Stomach (tissue), 9 donors: ENCODE data around the gene MPDU1. TPM values are rescaled to one million over a fixed set of nuclear protein-coding genes. Genes with fewer than 3 reads are reported as not detected.

Source experiments
- DNase-seq, 2 donors: peaks; one replicate each; pipeline versions ENCODE4 v3.0.0 to v3.0.0-alpha.2; 2013 to 2019
- H3K27ac ChIP-seq, 5 donors: fragments of 200-600 bp in 4 of 5; sonication (generic) in 4 of 5; one replicate each; pipeline ENCODE4 v1.5.1; 2013 to 2019; ENCODE audit warnings: mild to moderate bottlenecking in 1 of 5, moderate library complexity in 1 of 5
- H3K27me3 ChIP-seq, 3 donors: fragments of 200-600 bp; sonication (generic); one replicate each; pipeline ENCODE4 v1.5.1; 2017 to 2019; ENCODE audit warnings: mixed run types in 1 of 3
- H3K36me3 ChIP-seq, 4 donors: fragments of 200-600 bp; sonication (generic); 1 replicate in 3 of 4; 2 replicates in 1 of 4; pipeline ENCODE4 v1.5.1; 2016 to 2019
- H3K4me1 ChIP-seq, 4 donors: fragments of 200-600 bp; sonication (generic); one replicate each; pipeline ENCODE4 v1.5.1; 2016 to 2019
- H3K4me3 ChIP-seq, 4 donors: fragments of 200-600 bp; sonication (generic) in 3 of 4; one replicate each; pipeline ENCODE4 v1.5.1; 2016 to 2019; ENCODE audit warnings: mild to moderate bottlenecking in 1 of 4
- H3K9me3 ChIP-seq, 4 donors: fragments of 200-600 bp; sonication (generic); one replicate each; pipeline ENCODE4 v1.5.1; 2016 to 2019
- CTCF ChIP-seq, 7 experiments: fragments of 450-650 bp in 4 of 7; fragments of 200-600 bp in 3 of 7; sonication (generic) in 3 of 7; IDR thresholded peaks; one replicate each; pipeline ENCODE4 v1.5.1; 2016 to 2019; ENCODE audit warnings: antibody characterized with exemption in 7 of 7, control low read depth in 2 of 7, mild to moderate bottlenecking in 1 of 7
- EP300 ChIP-seq: sonication (generic); formaldehyde crosslinking; IDR thresholded peaks from one replicate; pipeline ENCODE4 v1.6.1; 2017; ENCODE audit warnings: antibody characterized with exemption
- POLR2A ChIP-seq, 4 donors: fragments of 450-650 bp; IDR thresholded peaks; one replicate each; pipeline ENCODE4 v1.6.1; 2016; ENCODE audit warnings: antibody characterized with exemption in 4 of 4, control low read depth in 2 of 4, mild to moderate bottlenecking in 1 of 4, moderate library complexity in 1 of 4
- POLR2AphosphoS5 ChIP-seq, 3 donors: sonication (generic); formaldehyde crosslinking; IDR thresholded peaks; one replicate each; pipeline ENCODE4 v1.6.1; 2016; ENCODE audit warnings: antibody characterized with exemption in 3 of 3
- WGBS, 5 donors: extraction: QIAGEN DNeasy Blood & Tissue Kit in 3 of 5; methylation state at CpG; one replicate each; pipeline versions ENCODE4 v1.1.5 to v1.1.7; 2013 to 2018; 5-methylcytosine and 5-hydroxymethylcytosine counted together
- intact Hi-C: fragments of 100-400 bp; cut with DNase I; formaldehyde crosslinking; loops from one replicate; pipeline ENCODE4 v1.15.1; 2023; ENCODE audit warnings: low total_unique reads
- polyA plus RNA-seq, 3 donors: library from polyadenylated mRNA; stranded (reverse); fragments of 200-250 nt; gene quantifications; one replicate each; pipeline ENCODE4 v1.2.3, GENCODE V29; 2013
- total RNA-seq, 5 donors: library from RNA; depleted of rRNA; stranded (reverse); fragments of >200 nt; gene quantifications; one replicate each; pipeline versions ENCODE4 v1.1.0 to v1.2.3, GENCODE V29; 2014 to 2016
- donor health status: healthy with polysubstance abuse.
- donor health status: Bipolar disorder and iron deficiency.
- donor health status: healthy.

MPDU1 gene
- total and polyA plus RNA-seq, 8 donors, result 27.2 to 188 (median 68.3) TPM

- TF ChIP-seq POLR2AphosphoS5 (IDR thresholded peaks at IDR 0.05) (no peak), POLR2A (IDR thresholded peaks at IDR 0.05) (no peak), CTCF (IDR thresholded peaks at IDR 0.05) (no peak), EP300 (no peak)
- 94 to 97% (median 95%) methylated on average over 7 to 9 of the region's 9 CpGs for WGBS, 5 donors
- no peaks in the 10 kb centered on the region for H3K27me3 ChIP-seq
- no peaks in the 10 kb centered on the region for H3K36me3 ChIP-seq
- no peak overlapping the region for H3K4me3 ChIP-seq
- no peak overlapping the region for H3K27ac ChIP-seq
- intact Hi-C loops, result no loop called here
- H3K4me1 ChIP-seq, result no peaks in the 10 kb centered on the region
- H3K9me3 ChIP-seq, result peaks cover 0 to 15% (median 8%) of the 10 kb centered on the region in 4 donors
- no peak for DNase-seq
Measured at GRCh38 chr17:7541074-7541621, 42.5 kb upstream of the MPDU1 start.

GRCh38 chr17:7544911-7545310 is 38.7 kb upstream of the MPDU1 start:
- intact Hi-C loops, result no loop called here
- Histone ChIP-seq H3K27me3 (no peaks in the 10 kb centered on the region), H3K27ac (no peak overlapping the region), H3K4me1 (peaks cover 12 to 21% (median 18%) of the 10 kb centered on the region in 4 donors), H3K9me3 (no peaks in the 10 kb centered on the region), H3K4me3 (no peak overlapping the region), H3K36me3 (no peaks in the 10 kb centered on the region)
- DNase-seq, result no peak
- TF ChIP-seq CTCF (IDR thresholded peaks at IDR 0.05) (no peak), POLR2A (IDR thresholded peaks at IDR 0.05) (no peak), POLR2AphosphoS5 (IDR thresholded peaks at IDR 0.05) (no peak), EP300 (no peak)
- 61 to 77% (median 68%) methylated on average over 6 of the region's 6 CpGs for WGBS, 5 donors

- Histone ChIP-seq H3K4me3 (peak within 1 kb of the TSS; percentile 59 to 68 (median 64)), H3K4me1 (peaks cover 13 to 52% (median 24%) of the 10 kb centered on the region in 4 donors), H3K27me3 (no peaks in the 10 kb centered on the region), H3K9me3 (no peaks in the 10 kb centered on the region), H3K36me3 (peaks cover 0 to 12% (median 9%) of the 10 kb centered on the region in 4 donors), H3K27ac (peak within 1 kb of the TSS; percentile 71 to 96 (median 89))
- TF ChIP-seq EP300 (no peak), CTCF (IDR thresholded peaks at IDR 0.05) (peak in 2 of 7 experiments; percentile 11 to 12), POLR2AphosphoS5 (IDR thresholded peaks at IDR 0.05) (peak in 2 of 3 donors; percentile 34 to 47)
- DNase-seq, result peak; percentile 55 to 84
- intact Hi-C loops, result no loop called here
- WGBS, 5 donors, result 0 to 3% (median 1%) methylated on average over 9 to 58 of the region's 65 CpGs
Measured at GRCh38 chr17:7548585-7549400, 34.9 kb upstream of the MPDU1 start, which contains the start of gene TNFSF12. Gene TNFSF12, plus strand, starts transcription at chr17:7549058. Its CDS starts 96 bp downstream, at chr17:7549154.

- intact Hi-C loops, result loop anchor here (5.0 kb wide), 1 partner anchor 37 kb away; no protein-coding TSS in a partner anchor
- peak; percentile 33 to 77 for DNase-seq
- TF ChIP-seq CTCF (IDR thresholded peaks at IDR 0.05) (no peak), EP300 (no peak), POLR2A (IDR thresholded peaks at IDR 0.05) (no peak), POLR2AphosphoS5 (IDR thresholded peaks at IDR 0.05) (no peak)
Measured at GRCh38 chr17:7549401-7550055, 34.1 kb upstream of the MPDU1 start.

More at GRCh38 chr17:7549401-7550055, 34.1 kb upstream of the MPDU1 start:
- peak overlapping the region; percentile 59 to 68 (median 64) for H3K4me3 ChIP-seq
- 14 to 25% (median 17%) methylated on average over 19 to 20 of the region's 20 CpGs for WGBS, 5 donors
- peak overlapping the region; percentile 71 to 96 (median 89) for H3K27ac ChIP-seq
- no peaks in the 10 kb centered on the region for H3K9me3 ChIP-seq
- peaks cover 0 to 15% (median 9%) of the 10 kb centered on the region in 4 donors for H3K36me3 ChIP-seq
- H3K27me3 ChIP-seq, result no peaks in the 10 kb centered on the region
- peaks cover 13 to 53% (median 24%) of the 10 kb centered on the region in 4 donors for H3K4me1 ChIP-seq
